SK-N-SH treated with all-trans-retinoic acid at 6 μM for 48 hours (cell line): ENCODE data around the gene MPDZ.

Experiments used
- ATAC-seq: fragments of 200-7000 bp; cut with Tn5 transposase; 3 replicates; pipeline ENCODE4 v1.9.1; 2020; ENCODE audit warnings: mild to moderate bottlenecking, moderate library complexity
- BACH2 ChIP-seq: fragments of 250-450 bp; sonication (Bioruptor Pico); IDR thresholded peaks from 2 replicates; pipeline ENCODE4 v1.9.0; 2021; ENCODE audit warnings: mild to moderate bottlenecking, borderline replicate concordance
- CREB5 ChIP-seq: fragments of 250-450 bp; sonication (Bioruptor Pico); IDR thresholded peaks from 2 replicates; pipeline ENCODE4 v1.5.1; 2020; ENCODE audit warnings: low read depth, mild to moderate bottlenecking, moderate library complexity
- CSRNP3 ChIP-seq: fragments of 250-450 bp; sonication (Bioruptor Pico); IDR thresholded peaks from 2 replicates; pipeline ENCODE4 v1.5.1; 2021; ENCODE audit warnings: mild to moderate bottlenecking, moderate library complexity
- ESRRG ChIP-seq: fragments of 250-450 bp; sonication (Bioruptor Pico); IDR thresholded peaks from 2 replicates; pipeline ENCODE4 v1.6.1; 2021; ENCODE audit warnings: mild to moderate bottlenecking
- ISL1 ChIP-seq: fragments of 250-450 bp; sonication (Bioruptor Pico); IDR thresholded peaks from 2 replicates; pipeline ENCODE4 v2.1.2; 2022; ENCODE audit warnings: mild to moderate bottlenecking, moderate library complexity
- PATZ1 ChIP-seq: fragments of 250-450 bp; sonication (Bioruptor Pico); IDR thresholded peaks from 2 replicates; pipeline ENCODE4 v1.8.0; 2020; ENCODE audit warnings: mild to moderate bottlenecking, moderate library complexity, borderline replicate concordance
- POU6F1 ChIP-seq: fragments of 250-450 bp; sonication (Bioruptor Pico); IDR thresholded peaks from 2 replicates; pipeline ENCODE4 v1.8.0; 2021; ENCODE audit warnings: low read depth, mild to moderate bottlenecking, moderate library complexity, borderline replicate concordance
- PPARA ChIP-seq: fragments of 250-450 bp; sonication (Bioruptor Pico); IDR thresholded peaks from 2 replicates; pipeline ENCODE4 v1.5.0; 2020; ENCODE audit warnings: mild to moderate bottlenecking, borderline replicate concordance
- RARB ChIP-seq: fragments of 250-450 bp; sonication (Bioruptor Pico); IDR thresholded peaks from 2 replicates; pipeline ENCODE4 v1.8.0; 2021; ENCODE audit warnings: mild to moderate bottlenecking, moderate library complexity
- SNAI2 ChIP-seq: fragments of 250-450 bp; sonication (Bioruptor Pico); IDR thresholded peaks from 2 replicates; pipeline ENCODE4 v1.5.0; 2020; ENCODE audit warnings: mild to moderate bottlenecking, moderate library complexity
- TCF4 ChIP-seq: fragments of 250-450 bp; sonication (Bioruptor Pico); IDR thresholded peaks from 2 replicates; pipeline ENCODE4 v1.8.0; 2021; ENCODE audit warnings: mild to moderate bottlenecking, moderate library complexity, borderline replicate concordance
- TOX ChIP-seq: fragments of 250-450 bp; sonication (Bioruptor Pico); IDR thresholded peaks from 2 replicates; pipeline ENCODE4 v1.8.0; 2021; ENCODE audit warnings: mild to moderate bottlenecking, moderate library complexity, borderline replicate concordance
- TSHZ2 ChIP-seq: fragments of 250-450 bp; sonication (Bioruptor Pico); IDR thresholded peaks from 2 replicates; pipeline ENCODE4 v1.5.0; 2020; ENCODE audit warnings: mild to moderate bottlenecking, moderate library complexity
- ZC3H10 ChIP-seq: fragments of 250-450 bp; sonication (Bioruptor Pico); IDR thresholded peaks from 2 replicates; pipeline ENCODE4 v1.5.1; 2021; ENCODE audit warnings: mild to moderate bottlenecking, moderate library complexity
- ZFP3 ChIP-seq: fragments of 250-450 bp; sonication (Bioruptor Pico); IDR thresholded peaks from 2 replicates; pipeline ENCODE4 v1.5.0; 2020; ENCODE audit warnings: mild to moderate bottlenecking, moderate library complexity
- ZFP30 ChIP-seq: fragments of 450-650 bp; formaldehyde crosslinking; IDR thresholded peaks from 2 replicates; pipeline ENCODE4 v1.5.0; 2022; ENCODE audit warnings: mild to moderate bottlenecking, moderate library complexity
- ZNF565 ChIP-seq: fragments of 450-650 bp; formaldehyde crosslinking; conservative IDR thresholded peaks from 2 replicates; pipeline ENCODE4 v1.5.0; 2020; ENCODE audit warnings: low read depth, mild to moderate bottlenecking, moderate library complexity

Gene MPDZ

GRCh38 chr9:13181652-13182051 lies 97.8 kb downstream of the MPDZ start:
- ATAC-seq, result no peak
- TF ChIP-seq ISL1, result peak; percentile 29; the same call in 1 of the 2 replicates
- no peak for TF ChIP-seq TCF4 (CRISPR knock-in tag)

GRCh38 chr9:13179257-13179656 lies 100.2 kb downstream of the MPDZ start:
- no peak for ATAC-seq
- TF ChIP-seq ISL1 (no peak), SNAI2 (CRISPR knock-in tag) (no peak), TSHZ2 (CRISPR knock-in tag) (no peak), PATZ1 (CRISPR knock-in tag) (no peak), CREB5 (CRISPR knock-in tag) (no peak), PPARA (CRISPR knock-in tag) (no peak), POU6F1 (CRISPR knock-in tag) (no peak), ZFP30 (no peak), TCF4 (CRISPR knock-in tag) (no peak), TOX (CRISPR knock-in tag) (no peak)
- TF ChIP-seq, all 23 proteins: peak for 0

GRCh38 chr9:13175732-13176131 lies 103.8 kb downstream of the MPDZ start:
- TF ChIP-seq PPARA (CRISPR knock-in tag) (no peak), ZC3H10 (CRISPR knock-in tag) (no peak), ESRRG (CRISPR knock-in tag) (no peak), TCF4 (CRISPR knock-in tag) (no peak), TOX (CRISPR knock-in tag) (no peak)
- ATAC-seq, result no peak

GRCh38 chr9:13174906-13175639 lies 104.4 kb downstream of the MPDZ start:
- ATAC-seq, result no peak
- TF ChIP-seq TCF4 (CRISPR knock-in tag), result no peak
- TF ChIP-seq SNAI2 (CRISPR knock-in tag), result no peak
- no peak for TF ChIP-seq BACH2 (CRISPR knock-in tag)
- no peak for TF ChIP-seq PATZ1 (CRISPR knock-in tag)
- no peak for TF ChIP-seq TSHZ2 (CRISPR knock-in tag)
- no peak for TF ChIP-seq POU6F1 (CRISPR knock-in tag)
- TF ChIP-seq ESRRG (CRISPR knock-in tag), result no peak
- TF ChIP-seq ZNF565, result no peak
- TF ChIP-seq CSRNP3 (CRISPR knock-in tag), result no peak
- no peak for TF ChIP-seq RARB (CRISPR knock-in tag)
- TF ChIP-seq ZFP3 (CRISPR knock-in tag), result no peak
